ENCODE measurements around the gene NPAS3.

The NPAS3 gene

DNA sequence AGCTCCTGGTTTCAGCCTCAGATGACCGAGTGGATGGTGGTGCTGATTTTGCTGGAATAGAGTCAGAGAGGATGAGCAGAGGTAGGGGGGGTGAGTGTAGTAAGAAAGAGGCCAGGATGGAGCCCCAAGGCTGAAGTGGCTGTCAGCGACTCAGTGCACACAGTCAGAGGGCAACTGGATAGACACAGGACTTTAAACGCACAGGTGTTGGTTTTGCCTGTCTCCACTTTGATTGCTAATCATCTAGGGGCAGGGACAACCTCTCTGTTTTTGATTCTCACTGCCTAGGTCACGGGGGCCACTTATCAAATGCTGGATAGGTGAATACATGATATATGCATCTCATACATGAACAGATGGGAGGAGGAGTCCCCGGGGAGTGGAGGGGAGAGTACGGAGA lies 912.7 kb downstream of the NPAS3 start:
- no peak overlapping the region for H3K4me3 ChIP-seq (ENCODE audit: low read depth, low read length)
- TF ChIP-seq, protein P1, sequence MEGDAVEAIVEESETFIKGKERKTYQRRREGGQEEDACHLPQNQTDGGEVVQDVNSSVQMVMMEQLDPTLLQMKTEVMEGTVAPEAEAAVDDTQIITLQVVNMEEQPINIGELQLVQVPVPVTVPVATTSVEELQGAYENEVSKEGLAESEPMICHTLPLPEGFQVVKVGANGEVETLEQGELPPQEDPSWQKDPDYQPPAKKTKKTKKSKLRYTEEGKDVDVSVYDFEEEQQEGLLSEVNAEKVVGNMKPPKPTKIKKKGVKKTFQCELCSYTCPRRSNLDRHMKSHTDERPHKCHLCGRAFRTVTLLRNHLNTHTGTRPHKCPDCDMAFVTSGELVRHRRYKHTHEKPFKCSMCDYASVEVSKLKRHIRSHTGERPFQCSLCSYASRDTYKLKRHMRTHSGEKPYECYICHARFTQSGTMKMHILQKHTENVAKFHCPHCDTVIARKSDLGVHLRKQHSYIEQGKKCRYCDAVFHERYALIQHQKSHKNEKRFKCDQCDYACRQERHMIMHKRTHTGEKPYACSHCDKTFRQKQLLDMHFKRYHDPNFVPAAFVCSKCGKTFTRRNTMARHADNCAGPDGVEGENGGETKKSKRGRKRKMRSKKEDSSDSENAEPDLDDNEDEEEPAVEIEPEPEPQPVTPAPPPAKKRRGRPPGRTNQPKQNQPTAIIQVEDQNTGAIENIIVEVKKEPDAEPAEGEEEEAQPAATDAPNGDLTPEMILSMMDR (IDR thresholded peaks at IDR 0.05; ENCODE audit: borderline replicate concordance, insufficient read depth, low read depth, low read length) = no peak

GRCh38 chr14:33851931-33852330 lies 913.3 kb downstream of the NPAS3 start:
- H3K4me3 ChIP-seq (ENCODE audit: low read depth, low read length) = no peak overlapping the region
- TF ChIP-seq, protein P1 (IDR thresholded peaks at IDR 0.05; ENCODE audit: borderline replicate concordance, insufficient read depth, low read depth, low read length) = no peak

All from GM12875 (cell line).